ENCODE results near the gene OSBPL3.

DNA sequence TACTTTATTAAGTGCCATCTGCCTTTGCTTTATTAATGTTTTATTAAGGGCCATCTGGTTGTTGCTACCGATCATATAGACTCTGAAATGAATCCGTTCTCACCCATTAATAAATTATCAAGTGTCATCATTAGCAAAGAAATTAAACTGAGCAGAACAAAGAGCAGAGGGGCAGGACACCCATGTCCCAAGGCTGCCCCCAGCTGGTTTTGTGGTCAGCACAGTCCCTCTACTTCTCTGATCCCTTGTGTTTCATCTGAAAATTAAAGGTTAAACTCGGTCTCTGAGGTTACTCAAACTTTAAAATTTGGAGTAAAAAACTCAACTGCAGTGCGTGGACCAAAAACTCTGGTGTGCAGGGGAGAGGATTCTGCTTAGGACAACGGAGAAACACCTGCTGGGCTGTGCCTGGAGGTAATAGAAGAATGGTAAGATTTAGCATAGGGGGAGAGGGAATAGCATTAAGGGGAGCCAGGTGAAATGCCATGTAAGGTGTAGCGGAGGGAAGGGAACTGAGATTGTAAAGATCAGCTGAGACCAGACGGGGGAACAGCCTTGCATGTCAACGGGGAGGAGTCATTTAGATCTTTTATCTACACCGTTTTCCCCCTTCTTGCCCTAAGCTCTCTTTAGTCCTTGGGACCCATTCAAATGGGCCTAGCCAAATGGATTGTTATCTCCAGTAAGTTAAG, 212.0 kb downstream of the OSBPL3 start:
- TF ChIP-seq NR1H2 (CRISPR knock-in tag; IDR thresholded peaks at IDR 0.05): no peak
- TF ChIP-seq, protein P1, sequence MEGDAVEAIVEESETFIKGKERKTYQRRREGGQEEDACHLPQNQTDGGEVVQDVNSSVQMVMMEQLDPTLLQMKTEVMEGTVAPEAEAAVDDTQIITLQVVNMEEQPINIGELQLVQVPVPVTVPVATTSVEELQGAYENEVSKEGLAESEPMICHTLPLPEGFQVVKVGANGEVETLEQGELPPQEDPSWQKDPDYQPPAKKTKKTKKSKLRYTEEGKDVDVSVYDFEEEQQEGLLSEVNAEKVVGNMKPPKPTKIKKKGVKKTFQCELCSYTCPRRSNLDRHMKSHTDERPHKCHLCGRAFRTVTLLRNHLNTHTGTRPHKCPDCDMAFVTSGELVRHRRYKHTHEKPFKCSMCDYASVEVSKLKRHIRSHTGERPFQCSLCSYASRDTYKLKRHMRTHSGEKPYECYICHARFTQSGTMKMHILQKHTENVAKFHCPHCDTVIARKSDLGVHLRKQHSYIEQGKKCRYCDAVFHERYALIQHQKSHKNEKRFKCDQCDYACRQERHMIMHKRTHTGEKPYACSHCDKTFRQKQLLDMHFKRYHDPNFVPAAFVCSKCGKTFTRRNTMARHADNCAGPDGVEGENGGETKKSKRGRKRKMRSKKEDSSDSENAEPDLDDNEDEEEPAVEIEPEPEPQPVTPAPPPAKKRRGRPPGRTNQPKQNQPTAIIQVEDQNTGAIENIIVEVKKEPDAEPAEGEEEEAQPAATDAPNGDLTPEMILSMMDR (IDR thresholded peaks at IDR 0.05): no peak
- TF ChIP-seq ZNF121 (CRISPR knock-in tag; IDR thresholded peaks at IDR 0.05): no peak
- TF ChIP-seq, protein P2, sequence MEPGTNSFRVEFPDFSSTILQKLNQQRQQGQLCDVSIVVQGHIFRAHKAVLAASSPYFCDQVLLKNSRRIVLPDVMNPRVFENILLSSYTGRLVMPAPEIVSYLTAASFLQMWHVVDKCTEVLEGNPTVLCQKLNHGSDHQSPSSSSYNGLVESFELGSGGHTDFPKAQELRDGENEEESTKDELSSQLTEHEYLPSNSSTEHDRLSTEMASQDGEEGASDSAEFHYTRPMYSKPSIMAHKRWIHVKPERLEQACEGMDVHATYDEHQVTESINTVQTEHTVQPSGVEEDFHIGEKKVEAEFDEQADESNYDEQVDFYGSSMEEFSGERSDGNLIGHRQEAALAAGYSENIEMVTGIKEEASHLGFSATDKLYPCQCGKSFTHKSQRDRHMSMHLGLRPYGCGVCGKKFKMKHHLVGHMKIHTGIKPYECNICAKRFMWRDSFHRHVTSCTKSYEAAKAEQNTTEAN (CRISPR knock-in tag; IDR thresholded peaks at IDR 0.05): no peak
- TF ChIP-seq TCF7 (CRISPR knock-in tag; IDR thresholded peaks at IDR 0.05; ENCODE audit: low read depth): no peak
- TF ChIP-seq, protein P3, sequence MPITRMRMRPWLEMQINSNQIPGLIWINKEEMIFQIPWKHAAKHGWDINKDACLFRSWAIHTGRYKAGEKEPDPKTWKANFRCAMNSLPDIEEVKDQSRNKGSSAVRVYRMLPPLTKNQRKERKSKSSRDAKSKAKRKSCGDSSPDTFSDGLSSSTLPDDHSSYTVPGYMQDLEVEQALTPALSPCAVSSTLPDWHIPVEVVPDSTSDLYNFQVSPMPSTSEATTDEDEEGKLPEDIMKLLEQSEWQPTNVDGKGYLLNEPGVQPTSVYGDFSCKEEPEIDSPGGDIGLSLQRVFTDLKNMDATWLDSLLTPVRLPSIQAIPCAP (CRISPR knock-in tag; IDR thresholded peaks at IDR 0.05): no peak
- TF ChIP-seq ETV6 (CRISPR knock-in tag; IDR thresholded peaks at IDR 0.05): no peak
- TF ChIP-seq, protein P4, sequence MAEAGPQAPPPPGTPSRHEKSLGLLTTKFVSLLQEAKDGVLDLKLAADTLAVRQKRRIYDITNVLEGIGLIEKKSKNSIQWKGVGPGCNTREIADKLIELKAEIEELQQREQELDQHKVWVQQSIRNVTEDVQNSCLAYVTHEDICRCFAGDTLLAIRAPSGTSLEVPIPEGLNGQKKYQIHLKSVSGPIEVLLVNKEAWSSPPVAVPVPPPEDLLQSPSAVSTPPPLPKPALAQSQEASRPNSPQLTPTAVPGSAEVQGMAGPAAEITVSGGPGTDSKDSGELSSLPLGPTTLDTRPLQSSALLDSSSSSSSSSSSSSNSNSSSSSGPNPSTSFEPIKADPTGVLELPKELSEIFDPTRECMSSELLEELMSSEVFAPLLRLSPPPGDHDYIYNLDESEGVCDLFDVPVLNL (CRISPR knock-in tag; IDR thresholded peaks at IDR 0.05; ENCODE audit: borderline replicate concordance, low read depth): no peak
- TF ChIP-seq, protein P5, sequence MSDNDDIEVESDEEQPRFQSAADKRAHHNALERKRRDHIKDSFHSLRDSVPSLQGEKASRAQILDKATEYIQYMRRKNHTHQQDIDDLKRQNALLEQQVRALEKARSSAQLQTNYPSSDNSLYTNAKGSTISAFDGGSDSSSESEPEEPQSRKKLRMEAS (CRISPR knock-in tag; IDR thresholded peaks at IDR 0.05): no peak
- no peak for TF ChIP-seq SP1 (CRISPR knock-in tag; conservative IDR thresholded peaks at IDR 0.05)
- TF ChIP-seq, protein P6, sequence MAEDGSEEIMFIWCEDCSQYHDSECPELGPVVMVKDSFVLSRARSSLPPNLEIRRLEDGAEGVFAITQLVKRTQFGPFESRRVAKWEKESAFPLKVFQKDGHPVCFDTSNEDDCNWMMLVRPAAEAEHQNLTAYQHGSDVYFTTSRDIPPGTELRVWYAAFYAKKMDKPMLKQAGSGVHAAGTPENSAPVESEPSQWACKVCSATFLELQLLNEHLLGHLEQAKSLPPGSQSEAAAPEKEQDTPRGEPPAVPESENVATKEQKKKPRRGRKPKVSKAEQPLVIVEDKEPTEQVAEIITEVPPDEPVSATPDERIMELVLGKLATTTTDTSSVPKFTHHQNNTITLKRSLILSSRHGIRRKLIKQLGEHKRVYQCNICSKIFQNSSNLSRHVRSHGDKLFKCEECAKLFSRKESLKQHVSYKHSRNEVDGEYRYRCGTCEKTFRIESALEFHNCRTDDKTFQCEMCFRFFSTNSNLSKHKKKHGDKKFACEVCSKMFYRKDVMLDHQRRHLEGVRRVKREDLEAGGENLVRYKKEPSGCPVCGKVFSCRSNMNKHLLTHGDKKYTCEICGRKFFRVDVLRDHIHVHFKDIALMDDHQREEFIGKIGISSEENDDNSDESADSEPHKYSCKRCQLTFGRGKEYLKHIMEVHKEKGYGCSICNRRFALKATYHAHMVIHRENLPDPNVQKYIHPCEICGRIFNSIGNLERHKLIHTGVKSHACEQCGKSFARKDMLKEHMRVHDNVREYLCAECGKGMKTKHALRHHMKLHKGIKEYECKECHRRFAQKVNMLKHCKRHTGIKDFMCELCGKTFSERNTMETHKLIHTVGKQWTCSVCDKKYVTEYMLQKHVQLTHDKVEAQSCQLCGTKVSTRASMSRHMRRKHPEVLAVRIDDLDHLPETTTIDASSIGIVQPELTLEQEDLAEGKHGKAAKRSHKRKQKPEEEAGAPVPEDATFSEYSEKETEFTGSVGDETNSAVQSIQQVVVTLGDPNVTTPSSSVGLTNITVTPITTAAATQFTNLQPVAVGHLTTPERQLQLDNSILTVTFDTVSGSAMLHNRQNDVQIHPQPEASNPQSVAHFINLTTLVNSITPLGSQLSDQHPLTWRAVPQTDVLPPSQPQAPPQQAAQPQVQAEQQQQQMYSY (CRISPR knock-in tag; IDR thresholded peaks at IDR 0.05): no peak
- no peak for TF ChIP-seq FOXJ3 (CRISPR knock-in tag; IDR thresholded peaks at IDR 0.05; ENCODE audit: borderline replicate concordance)
